ENCODE results near the gene SLC9C1.

DNA sequence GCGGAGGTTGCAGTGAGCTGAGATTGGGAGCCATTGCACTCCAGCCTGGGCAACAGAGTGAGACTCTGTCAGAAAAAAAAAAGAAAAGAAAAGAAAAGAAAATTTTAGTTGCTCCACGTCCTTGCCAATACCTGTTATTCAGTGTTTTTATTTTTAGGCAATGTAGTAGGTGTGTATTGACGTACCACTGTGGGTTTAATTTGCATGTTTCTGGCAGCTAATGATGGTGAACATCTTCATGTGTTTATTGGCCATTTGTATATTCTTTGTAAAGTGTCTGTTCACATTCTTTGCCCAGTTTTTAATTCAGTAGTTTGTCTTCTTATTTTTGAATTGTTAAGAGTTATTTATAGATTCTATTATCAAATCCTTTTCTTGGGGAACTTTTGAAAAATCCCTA is 122.9 kb downstream of the SLC9C1 start:
- TF ChIP-seq ZNF274 (IDR thresholded peaks at IDR 0.05; ENCODE audit: low read depth, low read length) (no peak), YY1 (IDR thresholded peaks at IDR 0.05; ENCODE audit: insufficient read depth, insufficient read length) (no peak)
